ENCODE results near the gene PMIS2. TPM values are rescaled to one million over a fixed set of nuclear protein-coding genes. Genes with fewer than 3 reads are reported as not detected.

The PMIS2 gene
- total RNA-seq, 1 donor: not detected

DNA sequence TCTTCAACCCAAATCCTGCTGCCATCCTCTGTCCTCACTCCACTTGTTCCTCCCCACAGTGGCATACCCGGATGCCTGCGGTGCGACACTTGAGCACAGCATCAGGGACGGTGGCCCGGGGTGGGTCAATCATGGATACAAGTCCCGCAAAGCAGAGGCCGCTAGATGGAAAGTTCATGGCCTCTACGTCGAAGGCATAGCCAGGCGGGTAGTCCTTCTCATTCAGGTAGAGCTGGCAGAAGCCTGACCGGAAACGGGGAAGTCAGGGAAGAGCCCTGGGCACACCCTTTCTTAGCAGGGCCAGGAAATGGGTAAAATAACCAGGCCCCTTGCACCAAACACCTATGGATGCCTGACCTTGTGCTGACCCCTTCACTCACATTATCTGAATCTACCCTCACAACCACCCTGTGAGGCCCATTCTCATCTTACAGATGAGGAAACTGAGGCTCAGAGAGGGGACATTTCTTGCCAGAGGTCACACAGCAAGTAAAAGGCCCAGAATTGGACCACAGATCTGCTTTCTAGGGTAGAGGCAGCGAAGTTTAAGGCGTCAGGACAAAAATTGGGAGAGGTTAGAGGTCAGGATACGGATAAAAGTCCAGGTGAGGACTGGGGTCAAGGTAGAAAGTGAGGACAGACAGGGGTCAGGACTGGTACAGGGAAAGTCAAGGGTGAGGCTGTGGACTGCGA is 29.0 kb upstream of the PMIS2 start:
- TF ChIP-seq, protein P1, sequence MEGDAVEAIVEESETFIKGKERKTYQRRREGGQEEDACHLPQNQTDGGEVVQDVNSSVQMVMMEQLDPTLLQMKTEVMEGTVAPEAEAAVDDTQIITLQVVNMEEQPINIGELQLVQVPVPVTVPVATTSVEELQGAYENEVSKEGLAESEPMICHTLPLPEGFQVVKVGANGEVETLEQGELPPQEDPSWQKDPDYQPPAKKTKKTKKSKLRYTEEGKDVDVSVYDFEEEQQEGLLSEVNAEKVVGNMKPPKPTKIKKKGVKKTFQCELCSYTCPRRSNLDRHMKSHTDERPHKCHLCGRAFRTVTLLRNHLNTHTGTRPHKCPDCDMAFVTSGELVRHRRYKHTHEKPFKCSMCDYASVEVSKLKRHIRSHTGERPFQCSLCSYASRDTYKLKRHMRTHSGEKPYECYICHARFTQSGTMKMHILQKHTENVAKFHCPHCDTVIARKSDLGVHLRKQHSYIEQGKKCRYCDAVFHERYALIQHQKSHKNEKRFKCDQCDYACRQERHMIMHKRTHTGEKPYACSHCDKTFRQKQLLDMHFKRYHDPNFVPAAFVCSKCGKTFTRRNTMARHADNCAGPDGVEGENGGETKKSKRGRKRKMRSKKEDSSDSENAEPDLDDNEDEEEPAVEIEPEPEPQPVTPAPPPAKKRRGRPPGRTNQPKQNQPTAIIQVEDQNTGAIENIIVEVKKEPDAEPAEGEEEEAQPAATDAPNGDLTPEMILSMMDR (IDR thresholded peaks at IDR 0.05; ENCODE audit: insufficient read depth, low read depth, low read length): no peak
- no peak overlapping the region for H3K4me3 ChIP-seq (ENCODE audit: low read depth, low read length)
- no peak for DNase-seq (ENCODE audit: low read depth)

DNA sequence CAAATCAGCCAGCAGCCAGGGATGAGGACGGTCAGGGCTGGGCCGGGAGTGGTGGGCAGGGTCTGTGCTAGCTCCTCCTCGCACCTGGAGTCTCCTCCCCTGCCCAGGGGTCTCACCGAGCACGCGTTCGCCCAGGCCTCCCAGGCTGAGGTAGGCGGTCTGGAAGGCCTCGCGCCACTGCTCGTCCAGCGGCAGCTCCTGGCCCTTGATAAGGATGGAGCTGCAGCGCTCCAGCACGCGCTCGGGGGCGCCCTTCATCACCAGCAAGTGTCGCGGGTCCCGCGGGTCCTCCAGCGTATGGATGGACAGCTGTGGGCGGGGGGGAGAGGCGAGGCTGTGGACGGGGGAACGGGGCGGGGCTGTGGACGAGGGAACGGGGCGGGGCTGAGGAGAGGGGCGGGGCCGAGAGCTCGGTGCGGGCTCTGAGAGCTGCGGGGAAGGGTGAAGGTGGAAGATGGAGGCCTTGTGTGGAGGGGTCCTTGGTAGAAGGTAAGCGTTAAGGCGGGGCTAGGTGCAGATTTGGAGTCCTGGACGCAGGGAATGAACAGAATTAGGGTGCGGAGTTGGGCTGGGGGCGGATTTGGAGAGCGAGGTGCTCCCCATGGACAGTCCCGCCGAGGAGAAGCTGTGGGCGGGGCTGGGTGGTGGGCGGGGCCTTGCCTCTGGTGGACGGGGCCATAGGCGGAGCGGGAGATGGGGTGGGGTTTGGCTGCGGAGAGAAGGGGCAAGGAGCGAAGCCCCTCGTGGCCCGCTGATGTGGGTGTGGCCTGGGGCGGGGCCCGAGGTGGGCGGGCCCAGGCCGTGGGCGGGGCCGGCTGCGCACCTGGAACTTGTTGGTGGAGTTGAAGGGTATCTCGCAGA is 28.2 kb upstream of the PMIS2 start:
- TF ChIP-seq, protein P1 (IDR thresholded peaks at IDR 0.05; ENCODE audit: insufficient read depth, low read depth, low read length): no peak
- H3K4me3 ChIP-seq (ENCODE audit: low read depth, low read length): peak overlapping the region; percentile 63
- DNase-seq (ENCODE audit: low read depth): peak; percentile 47

DNA sequence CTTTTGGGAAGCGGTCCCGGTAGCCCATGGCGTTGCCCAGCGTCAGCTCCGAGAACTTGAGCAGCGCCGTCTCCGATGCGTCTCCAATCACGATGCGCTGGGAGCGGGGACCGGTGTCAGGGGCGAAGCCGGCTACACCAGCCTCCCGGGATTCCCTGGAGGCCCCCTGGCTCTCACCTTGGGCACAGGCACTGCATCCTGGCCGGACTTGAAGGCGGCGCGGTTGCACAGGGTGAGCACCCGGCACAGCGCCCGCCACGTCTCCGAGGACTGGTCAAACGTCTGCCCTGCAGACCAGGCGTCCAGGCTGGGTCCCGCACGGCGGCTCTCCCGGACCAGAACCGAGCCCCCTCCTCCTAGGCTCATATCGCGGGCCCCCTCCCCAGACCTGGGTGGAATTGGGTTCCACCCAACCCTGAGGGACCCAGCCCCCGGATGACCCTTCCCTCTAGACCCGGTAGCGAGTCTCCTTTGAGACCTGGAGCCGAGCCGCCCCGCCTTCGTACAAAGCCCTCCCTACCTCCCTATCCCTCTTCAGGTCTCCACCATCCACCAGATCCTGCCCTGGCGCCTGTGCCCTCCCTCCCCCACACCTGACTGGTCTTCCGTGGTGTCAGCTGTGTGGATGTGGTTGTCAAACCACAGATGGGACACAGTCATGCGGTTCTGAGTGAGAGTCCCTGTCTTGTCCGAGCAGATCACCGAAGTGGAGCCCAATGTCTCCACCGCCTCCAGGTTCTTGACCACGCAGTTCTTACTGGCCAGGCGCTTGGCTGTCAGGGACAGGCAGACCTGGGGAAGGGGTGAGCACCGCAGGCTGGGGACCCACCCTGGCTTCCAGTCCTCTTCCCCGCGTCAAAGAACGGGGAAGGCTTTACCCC is 27.3 kb upstream of the PMIS2 start:
- H3K4me3 ChIP-seq (ENCODE audit: low read depth, low read length): peak overlapping the region; percentile 63
- TF ChIP-seq, protein P1 (IDR thresholded peaks at IDR 0.05; ENCODE audit: insufficient read depth, low read depth, low read length): no peak
- DNase-seq (ENCODE audit: low read depth): no peak

DNA sequence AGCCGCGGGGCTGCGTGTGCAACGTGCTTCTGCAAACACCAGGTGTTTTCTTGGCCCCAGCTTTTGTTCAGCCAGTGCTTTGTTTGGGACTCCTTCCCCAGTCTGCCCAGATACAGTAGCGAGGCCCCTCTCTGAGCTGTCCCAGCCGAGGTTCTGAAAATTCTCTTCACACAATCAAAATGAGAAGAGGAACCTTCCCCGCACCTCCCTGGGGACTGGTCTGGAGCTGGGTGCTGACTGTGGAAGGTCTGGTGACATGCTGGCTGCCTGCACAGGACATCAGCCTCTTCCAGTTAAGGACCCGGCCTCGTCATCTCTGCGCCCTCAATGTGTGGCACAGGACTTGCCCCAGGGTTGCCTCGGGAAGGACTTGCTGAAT is 26.7 kb upstream of the PMIS2 start:
- no peak overlapping the region for H3K4me3 ChIP-seq (ENCODE audit: low read depth, low read length)
- DNase-seq (ENCODE audit: low read depth): no peak
- TF ChIP-seq, protein P1 (IDR thresholded peaks at IDR 0.05; ENCODE audit: insufficient read depth, low read depth, low read length): no peak

DNA sequence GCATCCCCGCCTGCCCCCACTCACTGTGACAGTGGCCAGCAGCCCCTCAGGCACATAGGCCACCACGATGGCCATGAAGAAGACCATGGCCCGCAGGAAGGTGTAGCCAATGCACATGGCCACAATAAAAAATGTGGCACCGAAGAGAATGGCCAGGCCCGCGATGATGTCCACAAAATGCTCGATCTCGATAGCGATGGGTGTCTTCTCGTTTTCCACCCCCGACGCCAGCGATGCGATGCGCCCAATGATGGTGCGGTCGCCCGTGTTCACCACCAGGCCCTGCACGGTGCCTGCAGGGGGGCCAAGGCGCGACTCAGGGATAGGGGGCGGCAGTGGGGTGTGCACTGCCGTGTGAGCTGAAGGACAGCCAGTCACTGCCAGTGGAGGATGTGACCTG is 26.2 kb upstream of the PMIS2 start:
- H3K4me3 ChIP-seq (ENCODE audit: low read depth, low read length): no peak overlapping the region
- TF ChIP-seq, protein P1 (IDR thresholded peaks at IDR 0.05; ENCODE audit: insufficient read depth, low read depth, low read length): no peak
- DNase-seq (ENCODE audit: low read depth): no peak

DNA sequence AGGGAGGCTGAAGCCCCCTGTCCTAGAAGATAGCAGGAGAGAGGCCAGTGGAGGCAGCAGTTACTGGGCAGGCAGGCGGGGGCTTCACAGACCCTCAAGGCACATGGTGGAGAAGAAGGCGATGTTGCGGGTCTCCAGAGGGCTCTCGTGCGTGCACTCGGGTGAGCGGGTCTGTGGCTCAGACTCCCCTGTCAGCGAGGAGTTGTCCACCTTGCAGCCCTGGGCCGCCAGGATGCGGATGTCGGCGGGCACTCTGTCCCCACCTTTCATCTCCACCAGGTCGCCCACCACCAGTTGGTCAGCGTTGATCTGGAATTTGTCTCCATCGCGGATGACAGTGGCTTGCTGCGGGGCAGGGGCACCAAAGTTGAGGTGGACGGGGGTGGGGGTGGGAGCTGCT is 25.7 kb upstream of the PMIS2 start:
- TF ChIP-seq, protein P1 (IDR thresholded peaks at IDR 0.05; ENCODE audit: insufficient read depth, low read depth, low read length): no peak
- no peak overlapping the region for H3K4me3 ChIP-seq (ENCODE audit: low read depth, low read length)
- DNase-seq (ENCODE audit: low read depth): no peak

Measured in fibroblast of villous mesenchyme (primary cell).